GM18526 (cell line): Measurements from ENCODE around the gene MISP.

ENCODE experiments used
- POLR2A ChIP-seq: IDR thresholded peaks from 3 replicates; pipeline ENCODE4 v1.6.1; 2011; ENCODE audit not compliant: insufficient read length; ENCODE audit errors: extremely low read depth

The MISP gene

GRCh38 chr19:750640-751423, at the start of gene MISP:
Gene MISP, plus strand, starts transcription at chr19:751112. Its CDS starts 5,835 bp downstream, at chr19:756947.
- TF ChIP-seq POLR2A = no peak

DNA sequence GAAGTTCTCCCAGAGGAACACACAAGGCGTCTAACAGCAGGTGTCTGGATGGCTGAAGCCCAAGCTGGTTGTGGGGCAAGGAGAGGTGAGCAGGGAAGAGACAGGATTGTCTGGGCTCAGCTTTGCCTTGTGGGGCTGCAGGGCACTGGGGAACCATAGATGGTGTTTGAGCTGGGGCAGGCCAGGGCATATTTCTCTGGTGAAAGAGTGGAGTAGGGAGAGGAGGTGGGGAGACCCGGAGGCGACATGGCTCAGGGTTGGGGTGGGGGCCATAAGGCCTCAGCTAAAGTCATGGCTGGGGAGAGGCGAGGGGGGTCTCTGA, 47.6 kb upstream of the MISP start:
- no peak for TF ChIP-seq POLR2A

GRCh38 chr19:703651-704446, 47.1 kb upstream of the MISP start:
- TF ChIP-seq POLR2A = no peak

DNA sequence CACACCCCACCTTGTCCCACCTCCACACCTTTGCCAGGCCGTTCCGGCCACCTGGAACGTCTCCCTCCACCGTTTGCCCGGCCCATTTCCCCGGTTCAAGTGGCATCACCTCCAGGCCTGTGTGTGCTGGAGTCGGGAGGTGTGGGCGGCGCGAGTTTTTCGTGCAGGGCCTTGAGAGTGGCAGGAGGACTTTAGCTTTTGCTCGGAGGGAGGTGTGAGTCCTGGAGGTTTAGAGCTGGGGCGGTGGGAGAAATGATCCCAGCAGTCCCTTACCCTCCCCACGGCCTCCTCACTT, 46.5 kb upstream of the MISP start:
- no peak for TF ChIP-seq POLR2A

DNA sequence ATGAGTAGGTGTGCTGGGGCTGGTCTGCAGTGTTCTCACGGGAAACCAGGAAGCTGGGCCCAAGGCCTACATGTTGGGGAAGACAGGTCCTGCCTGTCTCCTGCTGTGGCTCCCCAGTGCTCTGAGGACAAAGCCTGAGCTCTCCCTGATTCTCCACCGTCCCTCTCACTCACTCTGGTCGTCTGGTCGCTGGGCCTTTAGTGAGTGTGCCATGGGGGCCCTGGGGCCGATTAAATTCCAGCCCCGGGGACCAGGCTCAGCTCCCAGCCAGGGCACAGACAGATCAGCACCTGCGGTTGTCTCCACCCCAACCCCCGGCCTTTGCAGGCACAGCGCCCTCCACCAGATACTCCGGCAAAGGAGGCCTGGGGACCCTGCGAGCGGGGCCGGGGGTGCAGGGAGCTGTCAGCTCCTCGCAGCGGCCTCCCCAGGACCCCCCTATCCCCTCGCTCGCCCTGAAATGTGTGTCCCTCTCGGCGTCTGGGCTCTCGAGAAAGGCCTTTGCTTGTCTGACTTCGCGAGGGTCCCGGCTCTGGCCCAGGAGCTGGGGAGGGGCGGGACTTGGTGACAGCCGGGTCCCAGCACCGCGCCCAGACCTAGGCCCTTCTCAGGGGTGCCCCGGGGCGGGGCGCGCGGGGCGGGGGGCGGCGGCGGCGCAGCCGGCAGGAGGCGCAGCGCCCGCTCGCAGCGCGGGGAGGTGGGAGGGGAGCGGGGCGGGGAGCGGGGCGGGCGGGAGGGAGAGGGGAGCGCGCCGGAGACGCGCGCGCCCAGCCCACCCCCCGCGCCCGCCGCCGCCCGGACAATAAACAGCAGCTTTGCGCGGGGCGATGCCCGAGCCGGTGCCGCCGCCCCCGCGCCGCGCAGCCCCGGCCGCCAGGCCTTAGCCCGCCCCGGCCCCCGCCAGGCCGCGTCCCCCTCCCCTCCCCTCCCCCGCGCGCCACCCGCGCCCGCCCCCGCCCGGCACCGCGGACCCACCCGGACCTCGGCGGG, 42.5 kb upstream of the MISP start, which contains the start of gene PALM:
Gene PALM, plus strand, starts transcription at position 782 of the 990 bp plus-strand sequence. CDS start 212 bp downstream, outside the sequence.
- no peak for TF ChIP-seq POLR2A

- no peak for TF ChIP-seq POLR2A
Observed at GRCh38 chr19:709196-709964, 41.5 kb upstream of the MISP start.

DNA sequence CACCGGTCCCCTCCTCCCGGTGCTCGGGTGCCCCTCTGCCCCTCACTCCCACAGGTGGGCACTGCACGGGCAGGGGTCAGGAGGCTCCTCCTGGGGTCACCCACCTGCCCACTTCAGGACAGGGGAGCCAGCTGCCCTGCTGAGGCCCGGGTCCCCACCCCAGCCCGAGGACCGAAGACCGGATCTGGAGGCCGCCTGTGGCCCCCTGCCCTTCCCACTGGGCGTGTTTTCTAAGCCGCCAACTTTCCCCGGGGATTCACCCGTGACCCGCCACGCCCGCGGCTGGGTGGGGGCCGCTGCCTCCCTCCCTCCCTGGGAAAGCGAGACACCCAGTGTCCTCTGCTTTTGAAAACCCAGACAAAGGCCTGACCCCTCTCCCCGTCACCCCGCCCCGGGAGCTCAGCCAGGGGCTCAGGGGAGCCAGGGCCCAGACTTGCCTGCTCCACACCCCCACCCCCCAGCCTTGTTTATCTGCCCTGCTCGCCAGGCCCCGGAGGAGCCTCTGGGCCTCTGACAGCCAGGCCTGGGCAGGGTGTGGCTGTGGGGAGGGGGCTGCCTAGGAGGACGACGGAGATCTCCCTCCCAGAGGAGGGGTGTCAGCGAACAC, 40.8 kb upstream of the MISP start:
- TF ChIP-seq POLR2A = no peak

- TF ChIP-seq POLR2A = no peak
Observed at GRCh38 chr19:710767-711166, 40.1 kb upstream of the MISP start.

DNA sequence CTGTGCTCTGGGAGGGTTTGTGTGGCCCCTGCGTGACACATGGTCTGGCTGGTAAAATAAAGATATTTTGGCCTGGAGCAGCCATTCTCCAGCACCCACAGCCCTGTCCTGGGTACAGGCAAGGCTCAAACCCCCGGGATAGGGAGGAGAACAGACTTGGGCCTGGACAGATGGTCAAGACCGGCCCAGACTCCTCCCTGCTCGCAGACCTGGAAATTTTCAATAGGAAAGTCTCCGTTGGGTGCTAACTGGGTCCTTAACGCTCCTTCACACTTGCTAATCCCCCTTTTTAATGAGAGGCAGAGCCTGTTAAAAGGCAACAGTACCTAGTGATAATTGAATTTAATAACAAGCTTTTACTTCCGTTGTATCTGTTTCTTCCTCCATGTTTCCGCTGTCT, 39.7 kb upstream of the MISP start:
- no peak for TF ChIP-seq POLR2A

- TF ChIP-seq POLR2A = no peak
Observed at GRCh38 chr19:715347-715746, 35.6 kb upstream of the MISP start.

DNA sequence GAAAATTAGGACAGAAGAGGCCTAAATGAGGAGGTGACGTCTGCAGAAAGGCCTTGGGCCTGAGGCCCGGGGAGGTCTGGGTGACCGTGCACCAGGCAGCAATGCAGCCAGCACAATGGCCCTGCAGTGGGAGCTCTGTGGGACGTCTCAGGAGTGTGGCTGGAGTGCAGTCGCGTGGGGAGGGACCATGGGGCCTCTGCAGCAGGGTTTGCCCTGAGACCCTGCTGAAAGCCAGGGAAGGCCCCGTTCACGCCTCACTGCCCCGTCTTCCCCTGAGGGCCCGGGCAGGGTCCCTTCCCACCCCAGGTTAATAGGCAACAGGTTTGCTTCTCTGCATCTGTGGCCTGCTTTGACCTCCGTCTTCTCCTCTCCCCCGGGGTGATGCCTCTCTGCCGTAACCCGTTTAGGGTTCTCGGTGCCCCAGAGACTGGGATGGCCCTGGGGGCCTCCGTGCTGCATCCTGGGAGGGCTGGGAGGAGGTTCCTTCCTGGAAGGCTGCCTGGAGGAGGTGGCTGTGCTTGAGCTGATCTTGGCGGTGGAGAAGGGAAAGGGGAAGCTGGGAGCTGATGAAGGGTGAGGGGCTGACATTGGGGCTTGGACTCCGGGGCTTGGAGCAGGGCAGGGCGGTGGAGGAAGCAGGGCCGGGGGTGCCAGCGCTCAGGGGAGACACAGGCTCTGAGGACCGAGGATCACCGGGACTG, 32.5 kb upstream of the MISP start:
- no peak for TF ChIP-seq POLR2A

DNA sequence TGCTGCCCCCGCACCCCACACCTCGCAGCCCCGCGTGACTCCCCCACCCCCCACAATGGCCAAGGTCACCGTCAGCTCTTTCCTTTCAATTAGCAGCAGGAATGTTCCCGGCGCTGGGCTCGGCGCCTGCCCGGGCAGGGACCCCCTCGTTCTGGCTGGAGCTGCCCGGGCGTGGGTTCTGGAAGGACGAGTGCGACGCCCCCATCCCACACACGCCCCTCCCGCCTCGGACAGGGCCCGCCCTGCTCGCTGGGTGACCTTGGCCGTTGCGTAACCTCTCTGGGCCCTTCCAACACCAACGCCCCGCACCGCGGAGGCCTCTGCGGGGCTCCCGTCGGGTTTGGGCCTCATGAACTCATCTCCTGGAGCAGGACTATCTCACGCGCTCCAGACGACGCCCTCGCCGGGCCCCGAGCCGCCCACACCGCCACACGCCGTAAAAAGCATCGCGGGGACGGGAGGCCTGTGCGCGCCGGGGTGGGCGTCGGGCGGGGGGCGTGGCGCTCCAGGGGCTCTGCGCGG, 31.9 kb upstream of the MISP start:
- TF ChIP-seq POLR2A = no peak

DNA sequence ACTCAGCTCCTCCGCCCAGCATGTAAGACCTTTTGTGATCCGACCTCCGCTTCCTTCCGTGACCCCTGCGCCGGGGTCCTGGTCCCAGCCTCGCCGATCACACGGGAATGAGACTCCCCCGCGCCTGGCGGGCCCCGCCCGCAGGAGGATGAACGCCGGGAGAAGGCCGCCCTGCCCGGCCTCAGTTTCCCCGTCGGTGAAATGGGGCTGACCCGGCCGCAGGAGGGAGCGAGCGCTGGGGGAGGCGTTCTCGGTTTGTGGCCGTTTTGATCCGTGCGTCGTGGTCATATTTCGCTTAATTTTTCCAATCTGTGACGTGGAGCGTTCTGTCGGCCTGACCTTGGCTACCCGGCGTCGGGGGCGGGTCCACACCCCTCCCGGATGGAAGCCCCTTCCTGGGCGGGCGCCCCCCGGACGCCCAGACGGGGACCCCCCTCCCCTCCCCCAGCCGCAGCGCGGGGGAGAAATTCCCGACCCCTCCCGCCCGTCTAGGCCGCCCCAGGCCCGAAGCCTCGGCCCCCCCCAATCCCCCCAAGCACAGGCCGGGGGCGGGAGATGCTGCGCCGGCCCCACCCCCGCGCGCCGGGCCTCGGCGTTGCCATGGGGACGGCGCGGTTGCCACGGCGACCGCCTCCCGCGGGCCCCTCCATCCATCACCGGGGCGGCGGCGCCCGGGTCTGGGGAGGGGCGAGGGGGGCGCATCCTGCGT, 31.1 kb upstream of the MISP start:
- no peak for TF ChIP-seq POLR2A
